GM21528 (cell line): ENCODE measurements around the gene DENND2C.
A peak's percentile ranks its signal among the peaks of the same experiment; 100 is the strongest.

Source experiments
- ATAC-seq: cut with Tn5 transposase; IDR thresholded peaks from one replicate; pipeline ENCODE4 v1.9.1; 2021; ENCODE audit warnings: mild to moderate bottlenecking, moderate library complexity; ENCODE audit not compliant: unreplicated experiment, low FRiP score

The DENND2C gene

GRCh38 chr1:114677691-114678090 is 7.8 kb upstream of the DENND2C start:
- ATAC-seq = no peak

GRCh38 chr1:114676115-114676514 is 6.3 kb upstream of the DENND2C start:
- no peak for ATAC-seq

- ATAC-seq = no peak
Observed at GRCh38 chr1:114671939-114672275, 2.1 kb upstream of the DENND2C start.

- no peak for ATAC-seq
Observed at GRCh38 chr1:114671011-114671938, 1.4 kb upstream of the DENND2C start.

- peak; percentile 98 for ATAC-seq
Observed at GRCh38 chr1:114670083-114671010, 498 bp upstream of the DENND2C start.

GRCh38 chr1:114668784-114669561 is 876 bp downstream of the DENND2C start:
- no peak for ATAC-seq

- no peak for ATAC-seq
Observed at GRCh38 chr1:114668373-114668772, 1.5 kb downstream of the DENND2C start.

- no peak for ATAC-seq
Observed at GRCh38 chr1:114666954-114667353, 2.9 kb downstream of the DENND2C start.

- no peak for ATAC-seq
Observed at GRCh38 chr1:114660238-114660637, 9.6 kb downstream of the DENND2C start.

GRCh38 chr1:114651893-114652292 is 18.0 kb downstream of the DENND2C start:
- no peak for ATAC-seq

- no peak for ATAC-seq
Observed at GRCh38 chr1:114648503-114648902, 21.3 kb downstream of the DENND2C start.

- ATAC-seq = no peak
Observed at GRCh38 chr1:114641377-114641776, 28.5 kb downstream of the DENND2C start.

- ATAC-seq = no peak
Observed at GRCh38 chr1:114638910-114639309, 30.9 kb downstream of the DENND2C start.

- no peak for ATAC-seq
Observed at GRCh38 chr1:114632427-114632826, 37.4 kb downstream of the DENND2C start.

GRCh38 chr1:114627107-114627506 is 42.7 kb downstream of the DENND2C start:
- ATAC-seq = no peak

- no peak for ATAC-seq
Observed at GRCh38 chr1:114623364-114623763, 46.5 kb downstream of the DENND2C start.

- no peak for ATAC-seq
Observed at GRCh38 chr1:114620419-114620818, 49.4 kb downstream of the DENND2C start.

GRCh38 chr1:114618606-114619005 is 51.2 kb downstream of the DENND2C start:
- no peak for ATAC-seq

- no peak for ATAC-seq
Observed at GRCh38 chr1:114610546-114611245, 59.2 kb downstream of the DENND2C start.

GRCh38 chr1:114609826-114610225 is 60.0 kb downstream of the DENND2C start:
- no peak for ATAC-seq
